Trophoblast cell (in vitro differentiated cells and primary cell): Measurements from ENCODE around the gene RBM44.
"Not testable (repeated sequence)": the region's sequence is repeated elsewhere in the genome, so short reads cannot be mapped to it uniquely, and the experiment has no call there.

Experiments used
- DNase-seq, 2 donors: peaks; one replicate each; pipeline ENCODE4 v3.0.0-alpha.2; 2016
- H2AFZ ChIP-seq: 2 replicates; pipeline ENCODE4 v1.6.1; 2013; ENCODE audit warnings: low read length, moderate library complexity, mild to moderate bottlenecking; ENCODE audit not compliant: insufficient read depth, poor library complexity
- H2AK5ac ChIP-seq: 2 replicates; pipeline ENCODE4 v1.6.1; 2013; ENCODE audit warnings: mild to moderate bottlenecking, low read length
- H2BK120ac ChIP-seq: 2 replicates; pipeline ENCODE4 v1.6.1; 2013; ENCODE audit warnings: low read length, mild to moderate bottlenecking, moderate library complexity; ENCODE audit not compliant: insufficient read depth, poor library complexity
- H2BK12ac ChIP-seq: 2 replicates; pipeline ENCODE4 v1.6.1; 2013; ENCODE audit warnings: mild to moderate bottlenecking, low read length, moderate library complexity
- H2BK5ac ChIP-seq: 2 replicates; pipeline ENCODE4 v1.6.1; 2013; ENCODE audit warnings: low read length, low read depth, moderate library complexity, mild to moderate bottlenecking; ENCODE audit not compliant: poor library complexity
- H3K14ac ChIP-seq: 2 replicates; pipeline ENCODE4 v1.6.1; 2013; ENCODE audit warnings: mild to moderate bottlenecking, low read length
- H3K18ac ChIP-seq: 2 replicates; pipeline ENCODE4 v1.6.1; 2013; ENCODE audit warnings: mild to moderate bottlenecking, low read length
- H3K23ac ChIP-seq: 2 replicates; pipeline ENCODE4 v1.6.1; 2013; ENCODE audit warnings: low read length
- H3K27ac ChIP-seq: 2 replicates; pipeline ENCODE4 v1.5.1; 2013; ENCODE audit warnings: low read depth, mild to moderate bottlenecking, inconsistent platforms, low read length, moderate library complexity
- H3K27me3 ChIP-seq: 2 replicates; pipeline ENCODE4 v1.6.1; 2013; ENCODE audit warnings: inconsistent platforms, mild to moderate bottlenecking, low read length, moderate library complexity; ENCODE audit not compliant: insufficient read depth
- H3K36me3 ChIP-seq, 2 experiments: 1 replicate in 1 of 2; 2 replicates in 1 of 2; pipeline ENCODE4 v1.6.1; 2013; ENCODE audit warnings: low read length in 2 of 2, mild to moderate bottlenecking in 2 of 2, moderate library complexity in 1 of 2; ENCODE audit not compliant: insufficient read depth in 2 of 2, control insufficient read depth in 1 of 2
- H3K4ac ChIP-seq: 2 replicates; pipeline ENCODE4 v1.6.1; 2013; ENCODE audit warnings: low read depth, mild to moderate bottlenecking, low read length, moderate library complexity
- H3K4me1 ChIP-seq, 2 experiments: 1 replicate in 1 of 2; 2 replicates in 1 of 2; pipeline ENCODE4 v1.6.1; 2013; ENCODE audit warnings: low read length in 2 of 2, mild to moderate bottlenecking in 2 of 2, moderate library complexity in 1 of 2; ENCODE audit not compliant: insufficient read depth in 2 of 2, control insufficient read depth in 1 of 2
- H3K4me2 ChIP-seq: 2 replicates; pipeline ENCODE4 v1.6.1; 2013; ENCODE audit warnings: inconsistent platforms, mild to moderate bottlenecking, low read length, moderate library complexity
- H3K4me3 ChIP-seq: 2 replicates; pipeline ENCODE4 v1.5.1; 2013; ENCODE audit warnings: mild to moderate bottlenecking, low read depth, low read length, inconsistent platforms
- H3K79me1 ChIP-seq: one replicate; pipeline ENCODE4 v1.6.1; 2013; ENCODE audit warnings: low read length
- H3K79me2 ChIP-seq: 2 replicates; pipeline ENCODE4 v1.6.1; 2013; ENCODE audit warnings: low read length, mild to moderate bottlenecking; ENCODE audit not compliant: control insufficient read depth, insufficient read depth, poor library complexity
- H3K9ac ChIP-seq: 2 replicates; pipeline ENCODE4 v1.6.1; 2013; ENCODE audit warnings: mild to moderate bottlenecking, low read length
- H3K9me3 ChIP-seq: 2 replicates; pipeline ENCODE4 v1.6.1; 2013; ENCODE audit warnings: low read depth, mild to moderate bottlenecking, control low read depth, inconsistent platforms, low read length; ENCODE audit not compliant: insufficient read depth
- H4K12ac ChIP-seq: 2 replicates; pipeline ENCODE4 v1.6.1; 2013; ENCODE audit warnings: low read depth, mild to moderate bottlenecking, low read length, moderate library complexity
- H4K8ac ChIP-seq: 2 replicates; pipeline ENCODE4 v1.6.1; 2013; ENCODE audit warnings: low read depth, mild to moderate bottlenecking, low read length, moderate library complexity
- H4K91ac ChIP-seq: one replicate; pipeline ENCODE4 v1.6.1; 2013; ENCODE audit warnings: low read depth, mild to moderate bottlenecking, low read length, moderate library complexity
- WGBS: extraction: QIAGEN DNeasy Blood & Tissue Kit; methylation state at CpG from one replicate; pipeline ENCODE4 v1.1.7; 2013; ENCODE audit warnings: missing lambda C conversion rate; ENCODE audit not compliant: insufficient read length, insufficient coverage; ENCODE audit errors: extremely low coverage; 5-methylcytosine and 5-hydroxymethylcytosine counted together

The RBM44 gene

DNA sequence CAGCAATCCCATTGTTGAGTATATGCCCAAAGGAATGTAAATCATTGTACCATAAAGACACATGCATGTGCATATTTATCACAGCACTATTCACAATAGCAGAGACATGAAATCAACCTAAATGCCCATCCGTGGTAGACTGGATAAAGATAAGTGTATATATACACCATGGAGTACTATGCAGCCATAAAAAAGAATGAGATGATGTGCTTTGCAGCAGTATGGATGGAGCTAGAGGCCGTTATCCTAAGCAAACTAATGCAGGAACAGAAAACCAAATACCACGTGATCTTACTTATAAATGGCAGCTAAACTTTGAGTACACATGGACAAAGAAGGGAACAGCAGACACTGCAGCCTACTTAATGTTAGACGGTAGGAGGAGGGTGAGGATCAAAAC lies 42.5 kb downstream of the RBM44 start:
- H3K4me3 ChIP-seq: no peak overlapping the region
- no peaks in the 10 kb centered on the region for H3K36me3 ChIP-seq
- DNase-seq: no peak
- no peak overlapping the region for H3K14ac ChIP-seq
- no peak overlapping the region for H3K4me2 ChIP-seq
- WGBS: no CpG with 5 or more reads among the region's 4 CpGs
- H2BK120ac ChIP-seq: no peak overlapping the region
- no peak overlapping the region for H3K9ac ChIP-seq
- H3K79me2 ChIP-seq: no peaks in the 10 kb centered on the region
- H4K91ac ChIP-seq: no peak overlapping the region
- H2BK12ac ChIP-seq: no peak overlapping the region
- H3K27me3 ChIP-seq: no peaks in the 10 kb centered on the region
- H2AFZ ChIP-seq: no peak overlapping the region
- H3K79me1 ChIP-seq: no peaks in the 10 kb centered on the region
- no peak overlapping the region for H3K23ac ChIP-seq
- no peak overlapping the region for H3K18ac ChIP-seq
- H4K8ac ChIP-seq: no peak overlapping the region
- no peak overlapping the region for H2BK5ac ChIP-seq
- no peak overlapping the region for H2AK5ac ChIP-seq
- no peaks in the 10 kb centered on the region for H3K9me3 ChIP-seq
- no peak overlapping the region for H3K27ac ChIP-seq
- H3K4me1 ChIP-seq: no peaks in the 10 kb centered on the region
- H3K4ac ChIP-seq: no peak overlapping the region
- H4K12ac ChIP-seq: no peak overlapping the region

DNA sequence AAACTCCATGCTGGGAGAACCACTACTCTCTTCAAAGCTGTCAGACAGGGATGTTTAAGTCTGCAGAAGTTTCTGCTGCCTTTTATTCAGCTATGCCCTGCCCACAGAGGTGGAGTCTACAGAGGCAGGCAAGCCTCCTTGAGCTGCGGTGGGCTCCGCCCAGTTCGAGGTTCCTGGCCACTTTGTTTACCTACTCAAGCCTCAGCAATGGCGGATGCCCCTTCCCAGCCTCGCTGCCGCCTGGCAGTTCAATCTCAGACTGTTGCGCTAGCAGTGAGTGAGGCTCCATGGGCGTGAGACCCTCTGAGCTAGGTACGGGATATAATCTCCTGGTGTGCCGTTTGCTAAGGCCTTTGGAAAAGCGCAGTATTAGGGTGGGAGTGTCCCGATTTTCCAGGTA lies 50.4 kb downstream of the RBM44 start:
- not testable (repeated sequence) for H3K4me3 ChIP-seq, H3K9me3 ChIP-seq, H2AK5ac ChIP-seq, H2BK120ac ChIP-seq, DNase-seq, H4K12ac ChIP-seq, H3K27ac ChIP-seq, H2BK5ac ChIP-seq, H3K18ac ChIP-seq, H3K79me2 ChIP-seq, H3K23ac ChIP-seq, H2BK12ac ChIP-seq, H4K8ac ChIP-seq, H3K4me2 ChIP-seq, H4K91ac ChIP-seq, H3K14ac ChIP-seq, H3K4ac ChIP-seq, H3K36me3 ChIP-seq, H3K27me3 ChIP-seq, H2AFZ ChIP-seq, H3K9ac ChIP-seq, H3K4me1 ChIP-seq, H3K79me1 ChIP-seq
- WGBS: no CpG with 5 or more reads among the region's 12 CpGs

DNA sequence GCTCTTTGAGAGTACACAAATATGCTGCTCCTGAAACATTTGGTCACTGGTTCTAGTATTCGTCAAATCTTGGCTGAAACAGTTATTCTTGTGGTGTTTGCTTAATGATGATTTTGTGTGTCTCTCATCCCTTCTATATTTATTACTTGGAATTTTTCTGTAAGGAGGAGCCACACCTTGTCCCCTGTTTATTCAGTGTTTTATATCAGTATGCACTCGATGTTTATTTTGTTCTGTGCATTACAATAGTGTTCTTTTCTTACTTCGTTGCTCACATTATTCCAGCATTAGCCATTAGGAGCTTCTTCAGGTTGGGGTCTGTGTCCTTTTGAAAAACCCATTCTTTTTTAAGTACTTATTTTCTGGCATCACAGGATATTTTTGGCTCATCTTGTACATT lies 55.7 kb downstream of the RBM44 start:
- Histone ChIP-seq H3K4ac (no peak overlapping the region), H3K4me1 (peaks cover 0 to 5% of the 10 kb centered on the region in 2 experiments), H3K27me3 (peaks cover 5% of the 10 kb centered on the region), H4K8ac (no peak overlapping the region), H3K18ac (no peak overlapping the region), H3K9ac (no peak overlapping the region), H3K14ac (no peak overlapping the region), H3K4me2 (no peak overlapping the region), H4K91ac (no peak overlapping the region), H2AFZ (no peak overlapping the region), H3K79me2 (no peaks in the 10 kb centered on the region), H3K36me3 (no peaks in the 10 kb centered on the region), H2AK5ac (no peak overlapping the region), H3K4me3 (no peak overlapping the region), H3K23ac (no peak overlapping the region), H4K12ac (no peak overlapping the region), H3K27ac (no peak overlapping the region), H3K9me3 (peaks cover under 1% of the 10 kb centered on the region), H2BK120ac (no peak overlapping the region), H2BK5ac (no peak overlapping the region), H3K79me1 (no peaks in the 10 kb centered on the region), H2BK12ac (no peak overlapping the region)
- no peak for DNase-seq
- no CpG with 5 or more reads among the region's 3 CpGs for WGBS

DNA sequence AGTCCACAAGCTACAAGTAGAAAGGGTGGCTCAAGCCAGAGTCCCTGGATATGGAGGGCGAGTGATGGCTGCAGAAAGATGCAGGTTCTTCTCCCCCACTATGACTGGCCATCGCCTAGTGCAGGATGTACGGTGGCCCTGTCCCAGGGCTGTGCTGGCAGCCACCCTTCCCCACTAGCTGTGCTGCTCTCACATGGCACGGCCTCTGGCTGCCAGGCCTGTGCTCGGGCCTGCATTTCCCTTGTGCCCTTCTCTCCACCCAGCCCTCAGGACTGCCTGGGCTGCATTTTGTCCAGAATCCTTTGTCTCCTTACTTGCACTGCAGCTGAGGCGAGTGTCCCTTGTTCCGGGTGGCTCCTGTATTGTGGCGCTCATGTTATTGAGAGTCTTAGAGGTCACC lies 59.2 kb downstream of the RBM44 start:
- Histone ChIP-seq H3K36me3 (no peaks in the 10 kb centered on the region), H2AK5ac (no peak overlapping the region), H3K14ac (no peak overlapping the region), H3K4ac (no peak overlapping the region), H3K4me2 (no peak overlapping the region), H3K79me1 (peaks cover 4% of the 10 kb centered on the region), H2BK120ac (no peak overlapping the region), H4K12ac (no peak overlapping the region), H3K27me3 (peaks cover 8% of the 10 kb centered on the region), H4K91ac (no peak overlapping the region), H3K23ac (no peak overlapping the region), H3K9me3 (no peaks in the 10 kb centered on the region), H2AFZ (no peak overlapping the region), H3K79me2 (no peaks in the 10 kb centered on the region), H3K9ac (no peak overlapping the region), H3K27ac (no peak overlapping the region), H2BK5ac (no peak overlapping the region), H4K8ac (no peak overlapping the region), H3K4me1 (peaks cover 3 to 8% of the 10 kb centered on the region in 2 experiments), H3K18ac (no peak overlapping the region), H3K4me3 (no peak overlapping the region), H2BK12ac (no peak overlapping the region)
- no CpG with 5 or more reads among the region's 8 CpGs for WGBS
- DNase-seq: no peak
